ENCODE results near the gene SDC4. TPM values are rescaled to one million over a fixed set of nuclear protein-coding genes. Genes with fewer than 3 reads are reported as not detected.

The SDC4 gene
- total and polyA plus RNA-seq, 2 experiments from 2014 or later = 28.5 to 39.9 TPM

DNA sequence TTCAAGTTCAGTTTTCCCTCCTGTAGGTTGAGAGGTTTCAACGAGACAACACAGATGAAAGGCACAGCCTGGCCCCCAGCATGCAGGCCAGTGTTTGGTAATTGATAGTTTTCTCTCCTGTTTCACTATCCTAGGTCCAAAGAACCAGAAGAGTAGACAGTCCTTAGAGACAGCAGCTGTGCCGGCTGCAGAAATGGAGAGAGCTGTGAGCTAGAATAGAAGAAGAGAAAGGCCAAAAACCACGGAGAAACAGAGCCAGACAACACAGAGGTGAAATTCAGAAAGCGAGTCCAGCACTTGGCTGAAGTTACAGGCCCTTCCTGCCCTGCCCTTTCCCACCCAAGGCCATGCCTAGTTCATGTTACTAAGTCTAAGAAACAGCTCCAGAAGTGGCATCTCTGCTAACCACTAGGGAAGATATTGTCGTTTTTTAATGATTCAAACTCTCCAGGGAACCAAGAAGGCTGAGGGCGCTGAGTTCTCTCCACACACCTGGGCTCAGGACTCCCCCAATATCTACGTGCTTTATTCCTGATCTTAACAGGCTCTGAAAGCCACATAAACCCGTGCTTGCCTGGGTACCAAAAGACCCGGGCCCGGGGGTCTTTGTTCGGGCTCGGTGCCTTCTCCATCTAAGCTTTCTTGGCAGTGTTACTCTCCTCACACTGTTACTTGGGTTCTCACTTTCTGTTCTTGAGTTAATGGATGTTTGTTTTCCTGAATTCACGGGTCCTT is 58.1 kb downstream of the SDC4 start (continued):
- TF ChIP-seq, protein P1, sequence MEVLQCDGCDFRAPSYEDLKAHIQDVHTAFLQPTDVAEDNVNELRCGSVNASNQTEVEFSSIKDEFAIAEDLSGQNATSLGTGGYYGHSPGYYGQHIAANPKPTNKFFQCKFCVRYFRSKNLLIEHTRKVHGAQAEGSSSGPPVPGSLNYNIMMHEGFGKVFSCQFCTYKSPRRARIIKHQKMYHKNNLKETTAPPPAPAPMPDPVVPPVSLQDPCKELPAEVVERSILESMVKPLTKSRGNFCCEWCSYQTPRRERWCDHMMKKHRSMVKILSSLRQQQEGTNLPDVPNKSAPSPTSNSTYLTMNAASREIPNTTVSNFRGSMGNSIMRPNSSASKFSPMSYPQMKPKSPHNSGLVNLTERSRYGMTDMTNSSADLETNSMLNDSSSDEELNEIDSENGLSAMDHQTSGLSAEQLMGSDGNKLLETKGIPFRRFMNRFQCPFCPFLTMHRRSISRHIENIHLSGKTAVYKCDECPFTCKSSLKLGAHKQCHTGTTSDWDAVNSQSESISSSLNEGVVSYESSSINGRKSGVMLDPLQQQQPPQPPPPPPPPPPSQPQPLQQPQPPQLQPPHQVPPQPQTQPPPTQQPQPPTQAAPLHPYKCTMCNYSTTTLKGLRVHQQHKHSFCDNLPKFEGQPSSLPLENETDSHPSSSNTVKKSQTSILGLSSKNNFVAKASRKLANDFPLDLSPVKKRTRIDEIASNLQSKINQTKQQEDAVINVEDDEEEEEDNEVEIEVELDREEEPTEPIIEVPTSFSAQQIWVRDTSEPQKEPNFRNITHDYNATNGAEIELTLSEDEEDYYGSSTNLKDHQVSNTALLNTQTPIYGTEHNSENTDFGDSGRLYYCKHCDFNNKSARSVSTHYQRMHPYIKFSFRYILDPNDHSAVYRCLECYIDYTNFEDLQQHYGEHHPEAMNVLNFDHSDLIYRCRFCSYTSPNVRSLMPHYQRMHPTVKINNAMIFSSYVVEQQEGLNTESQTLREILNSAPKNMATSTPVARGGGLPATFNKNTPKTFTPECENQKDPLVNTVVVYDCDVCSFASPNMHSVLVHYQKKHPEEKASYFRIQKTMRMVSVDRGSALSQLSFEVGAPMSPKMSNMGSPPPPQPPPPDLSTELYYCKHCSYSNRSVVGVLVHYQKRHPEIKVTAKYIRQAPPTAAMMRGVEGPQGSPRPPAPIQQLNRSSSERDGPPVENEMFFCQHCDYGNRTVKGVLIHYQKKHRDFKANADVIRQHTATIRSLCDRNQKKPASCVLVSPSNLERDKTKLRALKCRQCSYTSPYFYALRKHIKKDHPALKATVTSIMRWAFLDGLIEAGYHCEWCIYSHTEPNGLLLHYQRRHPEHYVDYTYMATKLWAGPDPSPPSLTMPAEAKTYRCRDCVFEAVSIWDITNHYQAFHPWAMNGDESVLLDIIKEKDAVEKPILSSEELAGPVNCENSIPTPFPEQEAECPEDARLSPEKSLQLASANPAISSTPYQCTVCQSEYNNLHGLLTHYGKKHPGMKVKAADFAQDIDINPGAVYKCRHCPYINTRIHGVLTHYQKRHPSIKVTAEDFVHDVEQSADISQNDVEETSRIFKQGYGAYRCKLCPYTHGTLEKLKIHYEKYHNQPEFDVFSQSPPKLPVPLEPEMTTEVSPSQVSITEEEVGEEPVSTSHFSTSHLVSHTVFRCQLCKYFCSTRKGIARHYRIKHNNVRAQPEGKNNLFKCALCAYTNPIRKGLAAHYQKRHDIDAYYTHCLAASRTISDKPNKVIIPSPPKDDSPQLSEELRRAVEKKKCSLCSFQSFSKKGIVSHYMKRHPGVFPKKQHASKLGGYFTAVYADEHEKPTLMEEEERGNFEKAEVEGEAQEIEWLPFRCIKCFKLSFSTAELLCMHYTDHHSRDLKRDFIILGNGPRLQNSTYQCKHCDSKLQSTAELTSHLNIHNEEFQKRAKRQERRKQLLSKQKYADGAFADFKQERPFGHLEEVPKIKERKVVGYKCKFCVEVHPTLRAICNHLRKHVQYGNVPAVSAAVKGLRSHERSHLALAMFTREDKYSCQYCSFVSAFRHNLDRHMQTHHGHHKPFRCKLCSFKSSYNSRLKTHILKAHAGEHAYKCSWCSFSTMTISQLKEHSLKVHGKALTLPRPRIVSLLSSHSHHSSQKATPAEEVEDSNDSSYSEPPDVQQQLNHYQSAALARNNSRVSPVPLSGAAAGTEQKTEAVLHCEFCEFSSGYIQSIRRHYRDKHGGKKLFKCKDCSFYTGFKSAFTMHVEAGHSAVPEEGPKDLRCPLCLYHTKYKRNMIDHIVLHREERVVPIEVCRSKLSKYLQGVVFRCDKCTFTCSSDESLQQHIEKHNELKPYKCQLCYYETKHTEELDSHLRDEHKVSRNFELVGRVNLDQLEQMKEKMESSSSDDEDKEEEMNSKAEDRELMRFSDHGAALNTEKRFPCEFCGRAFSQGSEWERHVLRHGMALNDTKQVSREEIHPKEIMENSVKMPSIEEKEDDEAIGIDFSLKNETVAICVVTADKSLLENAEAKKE (CRISPR knock-in tag; IDR thresholded peaks at IDR 0.05) = no peak
- TF ChIP-seq JUNB (IDR thresholded peaks at IDR 0.05; ENCODE audit: unreplicated experiment) = no peak
- no peak for TF ChIP-seq POLR2AphosphoS5 (IDR thresholded peaks at IDR 0.05; ENCODE audit: low read depth)
- no peak for TF ChIP-seq ZNF114 (CRISPR knock-in tag; IDR thresholded peaks at IDR 0.05)
- TF ChIP-seq, protein P2, sequence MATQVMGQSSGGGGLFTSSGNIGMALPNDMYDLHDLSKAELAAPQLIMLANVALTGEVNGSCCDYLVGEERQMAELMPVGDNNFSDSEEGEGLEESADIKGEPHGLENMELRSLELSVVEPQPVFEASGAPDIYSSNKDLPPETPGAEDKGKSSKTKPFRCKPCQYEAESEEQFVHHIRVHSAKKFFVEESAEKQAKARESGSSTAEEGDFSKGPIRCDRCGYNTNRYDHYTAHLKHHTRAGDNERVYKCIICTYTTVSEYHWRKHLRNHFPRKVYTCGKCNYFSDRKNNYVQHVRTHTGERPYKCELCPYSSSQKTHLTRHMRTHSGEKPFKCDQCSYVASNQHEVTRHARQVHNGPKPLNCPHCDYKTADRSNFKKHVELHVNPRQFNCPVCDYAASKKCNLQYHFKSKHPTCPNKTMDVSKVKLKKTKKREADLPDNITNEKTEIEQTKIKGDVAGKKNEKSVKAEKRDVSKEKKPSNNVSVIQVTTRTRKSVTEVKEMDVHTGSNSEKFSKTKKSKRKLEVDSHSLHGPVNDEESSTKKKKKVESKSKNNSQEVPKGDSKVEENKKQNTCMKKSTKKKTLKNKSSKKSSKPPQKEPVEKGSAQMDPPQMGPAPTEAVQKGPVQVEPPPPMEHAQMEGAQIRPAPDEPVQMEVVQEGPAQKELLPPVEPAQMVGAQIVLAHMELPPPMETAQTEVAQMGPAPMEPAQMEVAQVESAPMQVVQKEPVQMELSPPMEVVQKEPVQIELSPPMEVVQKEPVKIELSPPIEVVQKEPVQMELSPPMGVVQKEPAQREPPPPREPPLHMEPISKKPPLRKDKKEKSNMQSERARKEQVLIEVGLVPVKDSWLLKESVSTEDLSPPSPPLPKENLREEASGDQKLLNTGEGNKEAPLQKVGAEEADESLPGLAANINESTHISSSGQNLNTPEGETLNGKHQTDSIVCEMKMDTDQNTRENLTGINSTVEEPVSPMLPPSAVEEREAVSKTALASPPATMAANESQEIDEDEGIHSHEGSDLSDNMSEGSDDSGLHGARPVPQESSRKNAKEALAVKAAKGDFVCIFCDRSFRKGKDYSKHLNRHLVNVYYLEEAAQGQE (IDR thresholded peaks at IDR 0.05; ENCODE audit: unreplicated experiment) = no peak
- no peak for TF ChIP-seq NANOG (IDR thresholded peaks at IDR 0.05; ENCODE audit: borderline replicate concordance)
- TF ChIP-seq STAT1 (IDR thresholded peaks at IDR 0.05; ENCODE audit: unreplicated experiment) = no peak
- no peak for TF ChIP-seq EZH2phosphoT487 (IDR thresholded peaks at IDR 0.05; ENCODE audit: unreplicated experiment)
- no peak for TF ChIP-seq ZNF331 (CRISPR knock-in tag; IDR thresholded peaks at IDR 0.05; ENCODE audit: low read depth)
- no peak for TF ChIP-seq CREB1 (CRISPR knock-in tag; IDR thresholded peaks at IDR 0.05; ENCODE audit: low read depth)
